Keratinocyte (primary cell): ENCODE results near the gene TMEM143.

Experiments used
- EZH2 ChIP-seq: IDR thresholded peaks from one replicate; pipeline ENCODE4 v1.6.1; 2012; ENCODE audit warnings: inconsistent platforms, mild to moderate bottlenecking, low read length, moderate library complexity
- TF ChIP-seq, protein P1 (sequence below), 3 experiments: IDR thresholded peaks in 1 of 3; conservative IDR thresholded peaks in 1 of 3; optimal IDR thresholded peaks in 1 of 3; 2 replicates in 2 of 3; 3 replicates in 1 of 3; pipeline versions ENCODE3 to v1.5.1; 2011; ENCODE audit warnings: low read length in 3 of 3, mild to moderate bottlenecking in 3 of 3, moderate library complexity in 2 of 3, control low read depth in 1 of 3, inconsistent platforms in 1 of 3; ENCODE audit not compliant: insufficient read depth in 2 of 3; ENCODE audit errors: extremely low read depth in 1 of 3

DNA sequence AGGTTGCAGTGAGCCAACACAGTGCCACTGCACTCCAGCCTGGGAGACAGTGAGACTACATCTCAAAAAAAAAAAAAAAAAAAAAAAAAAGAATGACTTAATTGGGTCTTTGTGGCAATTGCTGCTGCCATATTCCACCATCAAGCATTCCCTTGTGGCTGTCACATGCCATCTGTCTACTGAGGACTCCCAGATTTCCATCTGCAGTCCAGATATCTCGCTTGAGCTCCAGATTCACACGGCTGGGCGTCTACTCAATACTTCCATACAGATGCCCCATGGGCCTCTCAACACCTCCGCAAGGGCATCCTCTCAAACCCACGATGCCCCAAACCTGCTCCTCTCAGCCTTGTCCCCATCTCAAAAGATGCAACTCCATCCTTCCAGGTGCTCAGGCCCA, 12.9 kb downstream of the TMEM143 start:
- TF ChIP-seq, protein P1, sequence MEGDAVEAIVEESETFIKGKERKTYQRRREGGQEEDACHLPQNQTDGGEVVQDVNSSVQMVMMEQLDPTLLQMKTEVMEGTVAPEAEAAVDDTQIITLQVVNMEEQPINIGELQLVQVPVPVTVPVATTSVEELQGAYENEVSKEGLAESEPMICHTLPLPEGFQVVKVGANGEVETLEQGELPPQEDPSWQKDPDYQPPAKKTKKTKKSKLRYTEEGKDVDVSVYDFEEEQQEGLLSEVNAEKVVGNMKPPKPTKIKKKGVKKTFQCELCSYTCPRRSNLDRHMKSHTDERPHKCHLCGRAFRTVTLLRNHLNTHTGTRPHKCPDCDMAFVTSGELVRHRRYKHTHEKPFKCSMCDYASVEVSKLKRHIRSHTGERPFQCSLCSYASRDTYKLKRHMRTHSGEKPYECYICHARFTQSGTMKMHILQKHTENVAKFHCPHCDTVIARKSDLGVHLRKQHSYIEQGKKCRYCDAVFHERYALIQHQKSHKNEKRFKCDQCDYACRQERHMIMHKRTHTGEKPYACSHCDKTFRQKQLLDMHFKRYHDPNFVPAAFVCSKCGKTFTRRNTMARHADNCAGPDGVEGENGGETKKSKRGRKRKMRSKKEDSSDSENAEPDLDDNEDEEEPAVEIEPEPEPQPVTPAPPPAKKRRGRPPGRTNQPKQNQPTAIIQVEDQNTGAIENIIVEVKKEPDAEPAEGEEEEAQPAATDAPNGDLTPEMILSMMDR (optimal IDR thresholded peaks at IDR 0.05 in 1 of 3, IDR thresholded peaks at IDR 0.05 in 1 of 3, conservative IDR thresholded peaks at IDR 0.05 in 1 of 3; ENCODE audit: extremely low read depth in 1 of 3, insufficient read depth in 2 of 3, low read length in 3 of 3), result no peak
- no peak for TF ChIP-seq EZH2
